ENCODE data around the gene CDC16. TPM values are rescaled to one million over a fixed set of nuclear protein-coding genes. Genes with fewer than 3 reads are reported as not detected.
A peak's percentile ranks its signal among the peaks of the same experiment; 100 is the strongest.

The CDC16 gene
- total RNA-seq, 2 donors from 2014 or later, result 35.7 to 47.9 TPM

GRCh38 chr13:114314074-114314912, 79.6 kb downstream of the CDC16 start, which contains the start of gene CHAMP1:
CHAMP1 (plus strand) TSS chr13:114314503; CDS start chr13:114323843, 9,340 bp downstream.
- Histone ChIP-seq H3K9ac (ENCODE audit: low read depth in 2 of 2, low read length in 2 of 2) (peak within 1 kb of the TSS; percentile 81 to 91), H3K4me3 (peak within 1 kb of the TSS; percentile 83), H3K27me3 (no peaks in the 10 kb centered on the region), H3K27ac (peak within 1 kb of the TSS; percentile 95), H3K36me3 (no peaks in the 10 kb centered on the region), H3K4me1 (no peaks in the 10 kb centered on the region), H3K9me3 (no peaks in the 10 kb centered on the region)
- TF ChIP-seq CTCF (IDR thresholded peaks at IDR 0.05), result no peak
- intact Hi-C loops (cut with DNase I), result loop anchor here (1.0 kb wide), 1 partner anchor 35 kb away; no protein-coding TSS in a partner anchor
- DNase-seq, result peak; percentile 95

- Histone ChIP-seq H3K9ac (ENCODE audit: low read depth in 2 of 2, low read length in 2 of 2) (peak overlapping the region; percentile 81 to 91), H3K27ac (peak overlapping the region; percentile 95), H3K36me3 (no peaks in the 10 kb centered on the region), H3K9me3 (no peaks in the 10 kb centered on the region), H3K27me3 (no peaks in the 10 kb centered on the region), H3K4me3 (peak overlapping the region; percentile 83), H3K4me1 (no peaks in the 10 kb centered on the region)
- intact Hi-C loops (cut with DNase I), result no loop called here
- TF ChIP-seq CTCF (IDR thresholded peaks at IDR 0.05), result no peak
- peak; percentile 8 for DNase-seq
Observed at GRCh38 chr13:114315074-114315785, 80.5 kb downstream of the CDC16 start.

- no peaks in the 10 kb centered on the region for H3K27me3 ChIP-seq
- no peak overlapping the region for H3K4me3 ChIP-seq
- H3K4me1 ChIP-seq, result no peaks in the 10 kb centered on the region
- H3K9ac ChIP-seq (ENCODE audit: low read depth in 2 of 2, low read length in 2 of 2), result no peak overlapping the region
- peaks cover 6% of the 10 kb centered on the region for H3K36me3 ChIP-seq
- no peak for TF ChIP-seq CTCF (IDR thresholded peaks at IDR 0.05)
- intact Hi-C loops (cut with DNase I), result no loop called here
- no peaks in the 10 kb centered on the region for H3K9me3 ChIP-seq
- DNase-seq, result no peak
- H3K27ac ChIP-seq, result no peak overlapping the region
Observed at GRCh38 chr13:114318624-114319023, 83.9 kb downstream of the CDC16 start.

GRCh38 chr13:114319441-114319913, 84.8 kb downstream of the CDC16 start:
- intact Hi-C loops (cut with DNase I), result no loop called here
- Histone ChIP-seq H3K9me3 (no peaks in the 10 kb centered on the region), H3K4me1 (no peaks in the 10 kb centered on the region), H3K36me3 (peaks cover 6% of the 10 kb centered on the region), H3K9ac (ENCODE audit: low read depth in 2 of 2, low read length in 2 of 2) (no peak overlapping the region), H3K4me3 (no peak overlapping the region), H3K27ac (no peak overlapping the region), H3K27me3 (no peaks in the 10 kb centered on the region)
- DNase-seq, result no peak
- TF ChIP-seq CTCF (IDR thresholded peaks at IDR 0.05), result no peak

GRCh38 chr13:114320065-114320464, 85.4 kb downstream of the CDC16 start:
- Histone ChIP-seq H3K9ac (ENCODE audit: low read depth in 2 of 2, low read length in 2 of 2) (no peak overlapping the region), H3K9me3 (no peaks in the 10 kb centered on the region), H3K27me3 (no peaks in the 10 kb centered on the region), H3K36me3 (peaks cover 6% of the 10 kb centered on the region), H3K4me3 (no peak overlapping the region), H3K4me1 (no peaks in the 10 kb centered on the region), H3K27ac (no peak overlapping the region)
- TF ChIP-seq CTCF (IDR thresholded peaks at IDR 0.05), result no peak
- intact Hi-C loops (cut with DNase I), result no loop called here
- DNase-seq, result no peak
